HG03097 (cell line): ENCODE results near the gene SPTY2D1.
"Not testable (repeated sequence)": the region's sequence is repeated elsewhere in the genome, so short reads cannot be mapped to it uniquely, and the experiment has no call there.

Experiments
- ATAC-seq: cut with Tn5 transposase; IDR thresholded peaks from one replicate; pipeline ENCODE4 v1.9.1; 2021; ENCODE audit not compliant: unreplicated experiment, low FRiP score

Gene SPTY2D1

DNA sequence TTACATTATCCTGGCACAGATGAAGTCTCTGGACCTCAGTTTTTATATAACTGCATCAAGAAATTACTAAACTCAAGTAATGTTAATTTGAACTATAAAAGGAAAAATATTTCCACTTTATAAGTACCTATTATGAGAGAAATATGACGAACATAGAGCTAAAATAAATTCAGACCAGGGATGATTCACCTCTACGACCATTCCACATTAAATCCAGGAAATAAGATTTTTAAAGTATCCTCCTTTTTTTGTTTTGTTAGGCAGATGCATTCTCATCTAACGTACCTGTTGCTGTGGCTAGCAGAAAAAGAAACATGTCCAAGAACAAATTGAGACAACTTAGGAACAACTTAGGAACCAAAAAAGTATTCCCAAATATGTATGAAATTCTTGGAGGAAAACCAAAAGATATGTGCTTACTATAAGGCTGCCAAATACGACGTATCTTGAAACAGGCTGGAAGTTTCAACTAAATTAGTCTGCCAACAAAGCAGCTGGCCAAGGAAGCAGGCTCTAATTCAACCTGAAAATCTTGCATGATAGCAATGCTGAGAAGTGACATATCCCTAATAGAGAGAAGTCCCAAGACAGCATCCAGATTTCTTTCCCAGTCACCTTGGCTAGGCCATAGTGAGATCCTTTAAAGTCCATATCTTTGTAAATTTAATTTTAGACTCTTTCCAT lies 15.7 kb downstream of the SPTY2D1 start:
- ATAC-seq = no peak

GRCh38 chr11:18617688-18618341 lies 16.3 kb downstream of the SPTY2D1 start:
- ATAC-seq = no peak

DNA sequence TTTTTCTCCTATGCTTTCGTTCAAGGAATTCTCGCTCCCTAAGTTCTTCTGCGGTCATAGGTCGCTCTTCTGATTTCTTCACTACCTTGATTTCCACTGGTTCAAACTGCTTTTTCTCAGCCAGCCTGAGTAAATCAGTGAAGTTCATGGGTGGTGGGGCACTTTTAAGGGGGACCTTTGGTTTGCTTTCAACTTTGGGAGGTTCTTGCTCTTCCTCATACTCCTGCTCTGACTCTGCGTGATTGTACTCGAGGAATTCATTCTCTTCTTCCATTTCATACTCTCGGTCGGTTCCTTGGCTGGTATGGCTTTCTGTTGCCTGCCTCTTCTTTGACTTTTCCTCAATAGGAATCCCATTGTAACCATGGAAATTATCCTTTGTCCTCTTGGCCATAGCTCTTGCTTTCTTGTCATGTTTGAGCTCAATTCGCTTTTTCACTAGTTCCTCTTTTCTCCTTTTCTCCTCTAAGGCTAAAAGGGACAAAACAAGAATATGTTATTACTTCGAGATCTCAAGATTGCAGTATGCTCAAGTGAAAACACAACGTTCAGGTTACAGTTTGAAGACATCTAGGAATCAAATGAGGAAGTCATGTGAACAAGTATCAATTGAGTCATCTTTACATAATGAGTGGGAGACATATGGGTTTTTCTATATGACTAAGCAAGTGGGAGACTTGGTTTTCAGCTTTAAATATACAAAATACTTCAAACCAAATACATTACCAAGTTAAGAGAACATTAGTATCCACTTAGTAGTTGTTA lies 18.3 kb downstream of the SPTY2D1 start:
- peak; percentile 74 for ATAC-seq

DNA sequence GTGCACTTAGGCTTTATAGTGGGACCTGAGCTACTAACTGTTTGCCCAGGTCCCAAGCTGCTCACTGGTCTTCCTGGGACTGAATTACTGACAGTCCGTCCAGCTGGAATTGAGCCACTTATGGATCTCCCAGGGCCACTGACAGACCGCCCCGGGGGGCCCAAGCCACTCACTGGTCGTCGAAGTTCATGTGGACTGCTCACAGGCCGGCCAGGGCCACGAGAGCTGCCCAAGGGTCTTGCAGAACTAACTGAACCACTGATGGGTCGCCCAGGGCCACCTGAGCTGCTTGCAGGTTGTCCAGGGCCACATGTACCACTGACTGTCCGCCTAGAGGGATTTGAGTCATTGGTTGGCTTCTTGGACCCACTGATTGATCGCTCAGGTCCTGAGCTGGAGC lies 19.5 kb downstream of the SPTY2D1 start:
- no peak for ATAC-seq

- no peak for ATAC-seq
Measured at GRCh38 chr11:18612394-18612793, 21.7 kb downstream of the SPTY2D1 start.

GRCh38 chr11:18611196-18611595 lies 22.9 kb downstream of the SPTY2D1 start:
- no peak for ATAC-seq

DNA sequence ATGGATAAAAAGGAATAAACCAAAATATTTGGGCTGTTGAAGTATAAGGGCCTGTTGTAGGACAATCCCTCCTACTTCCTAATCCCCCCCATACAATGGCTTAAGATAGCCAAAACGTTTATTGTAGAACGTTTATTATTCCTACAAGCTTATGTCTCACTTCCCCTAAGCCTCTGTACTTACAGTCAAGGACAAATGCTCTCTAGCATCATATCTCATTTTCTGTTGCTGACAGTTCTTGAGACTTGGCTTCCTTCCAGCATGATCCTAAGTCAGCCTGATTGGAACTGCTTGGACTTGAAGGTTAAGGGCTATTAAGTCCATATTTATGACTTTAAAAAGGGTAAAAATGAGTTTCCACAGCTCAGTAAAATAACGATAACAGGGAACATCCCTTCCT lies 25.8 kb downstream of the SPTY2D1 start:
- no peak for ATAC-seq

- ATAC-seq = no peak
Measured at GRCh38 chr11:18600915-18601569, 33.1 kb downstream of the SPTY2D1 start.

DNA sequence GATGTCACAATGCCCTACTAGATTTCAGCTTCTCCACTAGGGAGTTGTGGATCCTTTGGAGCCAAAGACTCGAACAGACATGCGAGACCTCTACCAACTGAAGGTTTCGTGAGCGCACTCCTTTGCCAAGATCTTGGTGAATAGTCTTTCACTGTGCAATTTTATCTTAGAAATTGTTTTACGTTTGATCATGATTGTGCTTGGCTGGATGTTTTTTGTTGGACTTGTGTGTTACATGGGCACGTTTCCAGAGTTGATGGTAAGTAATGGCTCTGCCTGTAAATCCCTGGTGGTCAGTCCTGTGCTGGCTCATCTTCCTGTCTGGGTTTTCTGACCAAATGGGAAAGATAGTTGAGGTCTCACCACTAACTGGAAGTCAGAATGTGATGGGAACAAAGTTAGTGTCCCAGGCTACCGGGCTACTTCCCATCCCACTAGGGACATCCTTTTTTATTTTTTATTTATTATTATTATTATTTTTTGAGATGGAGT lies 34.4 kb downstream of the SPTY2D1 start, which contains the start of gene MISFA:
TSS of gene MISFA (plus strand) at position 51 of the 492 bp plus-strand sequence. CDS start at position 191, 140 bp downstream.
- no peak for ATAC-seq

- ATAC-seq = no peak
Measured at GRCh38 chr11:18594999-18595749, 39.0 kb downstream of the SPTY2D1 start.

GRCh38 chr11:18594088-18594487 lies 40.1 kb downstream of the SPTY2D1 start:
- not testable (repeated sequence) for ATAC-seq

GRCh38 chr11:18590571-18590970 lies 43.6 kb downstream of the SPTY2D1 start:
- ATAC-seq = no peak

DNA sequence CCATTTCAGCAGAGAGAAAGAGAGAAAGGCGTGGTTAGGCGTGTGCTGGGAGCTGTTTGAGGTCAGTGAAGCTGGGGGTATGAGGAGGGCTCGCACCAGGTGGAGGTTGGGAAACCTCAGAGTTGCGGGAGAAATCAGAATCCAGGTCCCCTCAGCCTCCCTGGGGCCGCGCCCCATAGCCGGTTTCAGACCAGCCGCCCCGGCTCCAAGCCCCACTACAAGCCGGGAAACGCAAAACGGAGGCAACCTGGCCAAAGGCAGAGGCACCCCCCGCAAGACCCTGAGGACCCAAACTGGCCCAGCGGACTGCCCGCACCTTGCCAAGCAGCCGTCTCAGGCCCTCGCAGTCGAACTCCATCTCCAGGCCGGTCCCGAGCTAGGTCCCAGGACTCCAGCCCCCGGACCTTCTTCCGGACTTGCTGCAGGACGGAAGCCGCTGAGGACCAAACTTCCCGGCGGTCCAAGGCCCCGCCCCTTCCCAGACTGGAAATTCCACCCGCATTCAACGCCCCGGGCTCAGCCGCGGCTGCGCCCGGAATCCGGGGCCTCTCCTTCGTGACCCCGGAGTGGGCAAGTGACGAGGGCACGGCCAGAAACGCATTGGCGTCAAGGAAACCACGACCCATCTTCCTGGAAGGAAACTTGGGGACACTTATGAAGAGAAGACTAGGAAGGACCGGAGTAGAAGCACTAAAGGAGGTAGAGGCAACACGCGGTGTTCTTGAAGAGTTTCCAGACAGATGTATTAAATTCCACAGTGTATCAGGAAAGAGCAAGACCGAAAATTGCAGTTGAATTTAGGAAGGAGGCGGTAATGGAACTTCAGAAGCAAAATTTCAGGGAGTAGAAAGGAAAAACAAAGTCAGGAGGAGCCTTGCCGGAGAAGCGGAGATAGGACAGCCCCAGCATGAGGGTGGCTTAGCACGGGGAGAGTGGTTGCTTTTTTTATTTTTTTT lies 45.6 kb downstream of the SPTY2D1 start, which contains the start of gene UEVLD:
TSS of gene UEVLD (minus strand) at position 438 of the 956 bp plus-strand sequence. CDS start at position 358, 80 bp downstream.
- ATAC-seq = peak; percentile 65

- no peak for ATAC-seq
Measured at GRCh38 chr11:18581825-18582224, 52.3 kb downstream of the SPTY2D1 start.

DNA sequence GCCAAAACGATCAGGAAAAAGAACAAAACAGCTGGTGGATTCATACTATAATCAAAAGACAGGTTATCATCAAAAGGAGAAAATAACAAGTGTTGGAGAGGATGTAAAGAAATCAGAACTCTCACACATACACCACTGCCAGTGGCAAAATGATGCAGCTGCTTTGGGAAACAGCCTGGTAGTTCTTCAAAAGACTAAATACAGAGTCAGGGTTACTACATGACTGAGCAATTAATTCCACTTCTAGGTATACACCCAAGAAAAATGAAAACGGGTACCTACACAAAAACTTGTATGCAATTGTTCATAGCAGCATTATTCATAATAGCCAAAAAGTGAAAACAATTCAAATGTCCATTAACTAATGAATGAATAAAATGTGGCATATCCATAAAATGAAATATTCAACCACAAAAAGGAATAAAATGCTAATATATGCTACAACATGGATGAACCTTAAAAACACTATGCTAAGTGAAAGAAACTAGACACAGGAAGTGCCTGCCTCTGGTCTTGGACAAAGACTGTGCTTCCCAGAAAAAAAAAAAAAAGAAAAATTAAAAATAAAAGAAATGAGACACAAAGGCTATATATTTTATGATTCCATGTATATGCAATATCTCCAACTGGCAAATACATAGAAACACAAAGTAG lies 53.9 kb downstream of the SPTY2D1 start:
- no peak for ATAC-seq

DNA sequence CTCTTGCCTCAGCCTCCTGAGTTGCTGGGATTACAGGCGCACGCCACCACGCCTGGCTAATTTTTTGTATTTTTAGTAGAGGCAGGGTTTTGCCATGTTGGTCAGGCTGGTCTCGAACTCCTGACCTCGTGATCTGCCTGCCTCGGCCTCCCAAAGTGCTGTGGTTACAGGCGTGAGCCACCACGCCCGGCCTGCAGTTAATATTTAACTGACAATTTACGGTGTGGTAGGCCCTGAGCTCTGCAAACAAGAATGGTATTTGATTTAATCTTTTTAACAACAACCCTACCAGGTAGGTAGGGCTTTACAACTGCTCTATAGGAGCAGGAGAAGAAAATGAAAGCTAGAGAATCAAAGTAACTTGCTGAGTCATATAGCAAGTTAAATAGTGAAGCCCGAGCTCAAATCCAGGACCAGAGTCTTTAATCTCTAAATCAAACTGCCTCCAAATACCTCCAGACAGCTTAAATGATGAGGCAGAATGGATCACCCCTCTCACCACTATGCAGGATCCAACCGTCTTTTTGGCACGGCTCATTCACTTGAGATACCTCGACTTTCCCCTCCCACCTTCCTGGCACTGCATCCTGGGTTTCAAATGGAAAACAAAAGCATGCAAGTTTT lies 55.1 kb downstream of the SPTY2D1 start:
- peak; percentile 62 for ATAC-seq

- ATAC-seq = no peak
Measured at GRCh38 chr11:18575361-18575760, 58.8 kb downstream of the SPTY2D1 start.

- ATAC-seq = no peak
Measured at GRCh38 chr11:18567081-18567480, 67.1 kb downstream of the SPTY2D1 start.
